GM21515 (cell line): ENCODE data around the gene MYT1.
A peak's percentile ranks its signal among the peaks of the same experiment; 100 is the strongest.

ENCODE experiments used
- ATAC-seq: cut with Tn5 transposase; IDR thresholded peaks from one replicate; pipeline ENCODE4 v1.9.1; 2021; ENCODE audit not compliant: unreplicated experiment

The MYT1 gene

DNA sequence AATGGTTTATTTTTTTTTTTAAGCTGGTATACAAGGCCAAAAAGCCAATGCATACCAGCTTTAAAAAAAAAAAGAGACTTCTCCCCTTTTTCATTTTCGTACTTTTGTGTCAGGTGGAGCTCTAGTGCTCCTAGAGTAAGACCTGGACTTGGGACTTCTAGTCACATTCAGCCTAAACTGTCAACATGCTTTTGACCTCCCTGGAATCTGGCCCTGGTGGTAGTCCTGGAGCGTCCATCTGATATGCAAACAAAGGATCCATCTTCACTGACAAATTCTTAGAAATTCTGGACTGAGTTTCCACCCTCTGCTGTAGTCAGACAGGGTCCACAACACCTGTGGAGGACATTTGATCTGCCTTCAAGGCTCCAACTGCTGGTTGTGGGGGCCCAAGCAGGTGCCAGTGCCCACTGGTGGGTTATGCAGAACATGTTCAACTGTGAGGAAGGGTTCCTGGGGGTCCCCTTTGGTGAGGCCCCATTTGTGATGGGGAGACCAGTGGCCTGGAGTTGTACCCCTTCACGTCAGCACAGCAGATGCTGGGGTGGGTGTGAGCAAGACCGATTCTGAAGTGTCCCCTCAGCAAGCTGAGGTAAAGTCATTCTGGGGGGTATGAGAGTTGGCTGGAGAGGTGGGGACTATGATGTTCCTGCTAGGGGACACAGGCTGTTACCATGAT lies 78.7 kb downstream of the MYT1 start:
- no peak for ATAC-seq

DNA sequence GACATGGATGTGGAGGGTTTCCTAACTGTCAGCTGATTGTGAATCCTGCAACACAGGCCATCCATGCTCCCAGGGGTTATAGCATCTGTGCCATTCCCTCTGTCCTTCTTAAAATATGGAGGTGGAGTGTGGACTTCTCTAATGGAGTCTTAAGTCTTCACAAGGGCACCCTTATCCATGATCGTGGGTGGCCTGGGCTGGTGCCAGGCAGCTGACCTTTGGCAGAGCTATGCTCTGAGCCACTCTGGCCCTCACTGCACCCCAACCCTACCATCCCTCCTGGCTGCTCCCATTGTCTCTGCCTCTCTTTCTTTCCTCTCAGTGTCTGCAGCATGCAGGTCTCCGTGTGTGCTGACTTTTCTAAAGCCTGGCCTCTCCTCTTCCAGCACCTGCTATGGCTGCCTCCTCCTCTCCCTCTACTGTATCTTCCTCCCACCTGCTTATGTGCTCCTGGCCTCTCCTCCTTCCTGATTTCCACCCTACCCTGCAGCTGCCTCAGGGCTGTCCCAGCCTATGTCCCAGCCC lies 80.1 kb downstream of the MYT1 start:
- ATAC-seq, result no peak

DNA sequence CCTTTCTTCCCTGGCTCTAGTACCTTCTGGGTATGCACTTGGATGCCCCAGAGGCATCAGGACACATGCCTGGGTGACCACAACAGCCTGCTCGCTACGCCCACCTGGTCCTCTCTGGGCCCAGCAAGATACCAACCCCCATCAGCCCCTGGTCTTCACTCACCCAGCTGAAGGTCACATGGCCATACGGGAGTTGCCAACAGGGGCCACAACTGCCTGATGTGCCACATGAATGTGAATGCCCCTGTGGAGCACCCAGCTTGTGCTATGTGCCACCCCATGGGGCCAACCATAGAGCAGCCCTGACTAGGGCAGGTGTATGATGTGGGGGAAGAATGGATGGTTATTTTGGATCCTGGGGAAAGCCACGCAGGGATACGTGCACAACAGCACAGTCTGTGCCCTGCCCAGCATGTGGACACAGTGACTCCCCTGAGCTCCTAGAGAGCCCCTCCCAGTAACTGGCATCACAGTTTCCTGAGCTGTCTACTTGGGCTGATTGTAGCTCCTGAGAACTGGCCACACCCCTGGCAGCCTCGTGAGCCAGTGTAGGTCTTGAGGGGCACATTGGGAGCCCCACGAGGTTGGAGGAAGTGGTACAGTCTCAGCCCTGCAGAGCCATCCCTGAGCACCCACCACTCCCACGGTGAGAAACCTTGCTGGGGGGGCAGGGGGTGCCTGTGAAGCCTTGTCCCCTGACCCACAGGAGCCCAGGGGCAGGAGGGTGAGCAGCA lies 80.8 kb downstream of the MYT1 start:
- no peak for ATAC-seq

DNA sequence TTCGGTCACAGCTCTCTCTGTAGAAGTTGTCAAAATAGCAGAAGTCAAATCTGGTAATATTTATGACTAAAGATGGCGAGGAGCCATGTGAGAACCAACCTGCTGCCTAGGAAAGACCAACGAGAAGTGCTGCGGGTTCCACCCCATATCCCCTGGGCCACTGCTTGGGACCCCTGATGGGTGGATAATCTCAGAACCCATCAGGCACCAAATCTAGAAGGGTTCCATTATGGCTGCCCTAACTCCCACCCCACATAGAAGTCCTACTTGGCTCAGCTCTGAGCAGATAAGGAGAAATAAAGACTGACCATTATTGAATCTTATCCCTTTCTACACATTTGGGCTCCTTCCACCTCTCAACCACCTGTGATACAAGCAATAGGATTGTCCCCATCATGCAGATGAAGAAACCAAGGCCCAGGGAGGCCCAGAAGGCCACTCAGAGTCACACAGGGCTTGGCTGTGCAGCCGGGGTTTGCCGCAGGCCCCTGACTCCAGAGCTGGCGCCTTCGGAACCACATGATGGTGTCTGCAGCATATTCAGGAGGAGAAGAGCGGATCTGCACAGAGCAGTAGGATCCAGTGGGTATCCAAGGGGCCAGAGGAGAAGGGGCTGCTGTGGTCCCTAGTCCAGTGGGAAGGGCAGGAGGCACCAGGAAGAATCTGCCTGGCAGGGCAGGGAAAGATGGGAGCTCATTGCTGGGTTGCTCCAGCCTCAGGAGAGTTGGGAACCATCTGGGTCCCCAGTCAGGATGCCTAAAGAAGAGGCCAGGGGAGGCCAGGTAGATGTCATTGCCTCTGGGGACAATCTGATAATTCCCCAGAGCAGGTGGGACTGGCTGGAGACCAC lies 81.7 kb downstream of the MYT1 start:
- no peak for ATAC-seq

GRCh38 chr20:64246616-64247306 lies 82.5 kb downstream of the MYT1 start:
- ATAC-seq, result no peak

GRCh38 chr20:64247307-64247618 lies 83.0 kb downstream of the MYT1 start:
- no peak for ATAC-seq

DNA sequence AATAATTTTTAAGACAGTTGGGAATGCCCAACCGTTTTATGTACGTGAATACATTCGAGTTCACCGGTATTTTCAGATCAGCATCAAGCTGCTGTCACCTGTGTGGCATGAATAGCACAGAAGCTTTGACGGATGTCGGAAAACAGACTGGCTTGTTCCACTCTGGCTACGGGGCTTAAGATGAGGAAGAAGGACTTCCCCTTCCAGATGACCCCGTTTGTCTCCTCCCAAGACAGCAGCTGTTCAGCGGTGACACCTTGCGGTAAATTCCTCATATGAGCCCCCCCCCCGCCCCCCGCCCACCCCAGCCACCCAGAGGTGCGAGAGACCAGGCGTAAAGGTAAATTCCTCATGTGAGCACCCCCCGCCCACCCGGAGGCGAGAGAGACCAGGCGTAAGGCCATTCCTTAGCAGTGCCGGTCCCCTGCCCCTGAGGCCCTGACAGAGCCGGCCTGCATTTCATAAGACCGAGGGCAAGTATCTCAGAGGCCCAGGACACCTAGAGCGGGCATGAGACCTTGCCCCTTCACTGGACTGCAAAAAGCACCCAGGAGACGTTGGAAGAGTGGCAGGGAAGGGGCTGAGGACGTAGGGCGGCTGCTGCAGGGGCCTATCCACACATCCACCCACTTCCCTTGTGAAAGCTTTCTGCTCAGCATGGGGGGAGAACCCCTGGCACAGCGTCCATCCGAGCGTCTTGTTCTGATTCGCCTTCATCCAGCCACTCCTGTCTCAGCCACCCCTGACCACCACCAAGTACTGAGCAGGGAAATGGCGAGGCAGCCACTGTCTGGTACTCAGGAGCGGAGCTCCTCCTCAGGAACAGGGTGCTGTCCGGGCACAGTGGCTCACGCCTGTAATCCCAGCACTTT lies 84.0 kb downstream of the MYT1 start:
- no peak for ATAC-seq

- ATAC-seq, result no peak
Observed at GRCh38 chr20:64250027-64250426, 85.8 kb downstream of the MYT1 start.

- no peak for ATAC-seq
Observed at GRCh38 chr20:64253000-64253383, 88.7 kb downstream of the MYT1 start.

DNA sequence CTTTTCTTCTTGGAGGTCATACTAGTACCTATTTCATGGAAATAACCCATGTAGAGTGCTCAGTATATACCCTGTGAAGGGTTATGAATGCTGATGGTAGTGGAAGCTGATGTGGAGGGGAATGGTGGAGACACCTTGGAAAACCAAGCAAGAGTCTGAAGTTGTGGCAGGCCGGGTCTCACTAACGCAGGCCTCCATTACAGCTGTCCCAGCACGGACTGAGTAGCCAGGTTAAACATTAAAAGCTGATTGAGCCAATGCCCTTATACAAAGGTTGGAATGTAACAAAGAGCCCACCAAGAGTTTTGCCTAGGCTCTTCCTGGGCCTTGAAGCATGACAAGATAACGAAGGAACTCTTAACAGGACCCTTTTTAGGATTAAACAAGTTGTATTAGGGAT lies 89.2 kb downstream of the MYT1 start:
- ATAC-seq, result no peak

GRCh38 chr20:64254156-64254555 lies 89.9 kb downstream of the MYT1 start:
- no peak for ATAC-seq

DNA sequence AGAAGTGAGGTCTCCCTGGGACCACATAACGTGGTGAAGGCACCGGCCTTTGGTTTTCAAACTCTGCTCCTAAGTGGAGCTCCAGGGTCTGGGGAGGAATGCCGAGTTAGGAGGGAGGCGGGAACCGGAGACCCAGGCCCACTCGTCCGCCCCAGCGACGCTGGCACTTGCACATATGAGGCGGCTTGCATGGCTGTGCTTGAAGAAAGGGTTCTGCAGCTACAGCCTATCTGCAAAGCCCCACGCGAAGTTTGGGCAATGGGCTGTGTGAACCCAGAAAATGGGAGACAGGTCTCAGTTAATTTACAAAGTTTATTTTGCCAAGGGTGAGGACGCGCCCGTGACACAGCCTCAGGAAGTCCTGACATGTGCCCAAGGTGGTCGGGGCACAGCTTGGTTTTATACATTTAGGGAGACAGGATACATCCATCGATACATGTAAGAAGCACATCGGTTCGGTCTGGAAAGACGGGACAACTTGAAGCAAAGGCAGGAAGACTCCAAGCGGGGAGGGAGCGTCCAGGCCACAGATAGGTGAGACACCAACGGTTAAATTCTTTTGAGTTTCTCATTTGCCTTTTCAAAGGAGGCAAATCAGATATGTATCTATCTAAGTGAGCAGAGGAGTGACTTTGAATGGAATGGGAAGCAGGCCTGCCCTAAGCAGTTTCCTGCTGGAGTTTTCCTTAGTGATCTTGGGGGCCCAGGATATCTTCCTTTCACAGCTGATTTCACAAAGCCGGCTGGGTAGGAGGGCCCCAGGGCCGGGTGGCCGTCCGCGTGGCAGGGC lies 90.5 kb downstream of the MYT1 start:
- ATAC-seq, result no peak

- ATAC-seq, result peak; percentile 78
Observed at GRCh38 chr20:64255361-64256281, 91.4 kb downstream of the MYT1 start, which contains the start of gene PCMTD2. Gene PCMTD2, plus strand, starts transcription at chr20:64255748. Its CDS starts 4,218 bp downstream, at chr20:64259966.

DNA sequence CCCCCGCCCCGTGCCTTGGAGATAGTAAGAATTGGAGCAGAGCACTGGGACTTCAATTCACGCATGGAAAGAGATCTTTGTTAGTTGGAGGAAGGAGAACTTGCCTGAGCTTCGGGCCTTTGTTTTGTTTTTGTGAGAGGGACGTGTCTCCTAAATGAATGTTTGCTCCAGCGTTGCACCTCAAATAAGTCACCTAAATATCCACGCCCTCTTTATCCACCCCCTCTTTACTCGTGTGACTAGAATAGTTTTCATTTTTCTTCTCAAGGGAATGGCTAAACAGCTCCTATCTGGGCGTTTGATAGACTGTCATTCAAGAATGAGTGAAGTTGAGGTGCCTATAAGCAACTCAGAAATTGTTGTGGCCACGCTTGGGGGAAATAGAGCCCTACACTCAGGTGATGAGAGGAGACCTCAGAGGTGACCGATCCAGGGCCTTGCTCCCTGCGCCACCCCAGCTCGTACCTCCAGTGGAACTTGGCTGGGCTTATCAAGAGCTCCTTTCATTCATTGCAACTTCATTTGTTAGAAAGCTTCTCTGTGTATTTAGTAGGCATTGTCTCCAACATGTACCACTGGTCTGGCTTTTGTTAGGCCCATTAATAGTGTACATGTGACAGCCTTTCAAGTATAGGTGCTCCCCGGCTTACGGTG lies 92.2 kb downstream of the MYT1 start:
- ATAC-seq, result no peak

GRCh38 chr20:64257107-64257757 lies 93.0 kb downstream of the MYT1 start:
- ATAC-seq, result no peak

- ATAC-seq, result no peak
Observed at GRCh38 chr20:64258071-64258823, 94.0 kb downstream of the MYT1 start.
